GM18517 (cell line): Measurements from ENCODE around the gene DDRGK1.
A peak's percentile ranks its signal among the peaks of the same experiment; 100 is the strongest.

Experiments
- ATAC-seq: cut with Tn5 transposase; IDR thresholded peaks from one replicate; pipeline ENCODE4 v1.9.1; 2021; ENCODE audit warnings: mild to moderate bottlenecking, moderate library complexity; ENCODE audit not compliant: unreplicated experiment

The DDRGK1 gene

DNA sequence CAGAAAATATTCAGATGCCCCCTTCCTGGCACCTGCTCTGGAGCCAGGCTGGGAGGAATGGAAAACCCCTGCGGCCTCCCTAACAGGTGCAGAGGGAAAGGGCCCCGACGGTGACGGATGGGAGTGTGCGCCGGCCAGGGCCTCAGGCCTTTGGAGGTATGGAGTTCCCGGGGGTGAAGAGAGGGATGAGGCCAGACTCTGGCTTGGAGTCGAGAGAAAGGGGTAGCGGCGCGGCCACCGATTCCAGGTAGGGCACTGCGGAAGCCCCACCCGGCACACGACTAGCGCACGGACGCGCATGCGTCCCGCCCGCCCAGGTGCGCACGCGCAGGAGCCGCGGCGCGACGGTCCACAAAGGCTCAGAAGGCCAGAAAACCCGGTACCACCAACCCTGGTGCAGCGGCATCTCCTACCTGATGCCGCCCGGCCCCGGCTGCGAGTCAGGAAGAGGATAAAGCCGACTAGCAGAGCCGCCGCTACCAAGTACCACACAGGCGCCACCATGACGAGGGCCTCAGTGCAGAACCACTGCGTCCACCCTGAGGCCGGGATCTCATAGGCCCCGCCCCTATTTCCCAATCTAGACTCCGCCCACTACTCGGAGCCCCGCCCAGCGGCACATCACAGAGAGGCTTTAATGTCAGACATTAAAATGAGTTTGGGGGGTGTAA, at the start of gene DDRGK1:
TSS of gene DDRGK1 (minus strand) at position 559 of the 671 bp plus-strand sequence. CDS start at position 504, 55 bp downstream.
- peak; percentile 79 for ATAC-seq

DNA sequence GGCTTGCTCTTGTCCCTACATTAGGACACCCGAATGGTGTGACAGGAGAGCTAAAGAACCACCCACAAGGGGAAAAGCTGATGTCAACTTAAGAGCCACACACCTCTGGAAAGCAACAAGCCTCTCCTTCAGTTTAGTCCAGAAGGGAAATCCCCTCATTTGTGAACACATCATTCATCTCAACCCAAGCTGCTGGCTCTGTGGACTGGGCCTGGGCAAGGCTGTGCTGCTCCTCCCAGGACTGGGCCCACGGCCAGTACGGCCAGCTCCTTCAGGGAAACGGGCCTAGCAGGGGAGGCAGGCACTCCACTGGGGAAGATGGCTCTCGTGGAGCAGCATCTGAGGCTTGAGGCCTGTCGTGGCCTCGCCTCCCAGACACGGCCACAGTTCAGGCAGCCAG, 47.3 kb upstream of the DDRGK1 start:
- ATAC-seq: no peak

DNA sequence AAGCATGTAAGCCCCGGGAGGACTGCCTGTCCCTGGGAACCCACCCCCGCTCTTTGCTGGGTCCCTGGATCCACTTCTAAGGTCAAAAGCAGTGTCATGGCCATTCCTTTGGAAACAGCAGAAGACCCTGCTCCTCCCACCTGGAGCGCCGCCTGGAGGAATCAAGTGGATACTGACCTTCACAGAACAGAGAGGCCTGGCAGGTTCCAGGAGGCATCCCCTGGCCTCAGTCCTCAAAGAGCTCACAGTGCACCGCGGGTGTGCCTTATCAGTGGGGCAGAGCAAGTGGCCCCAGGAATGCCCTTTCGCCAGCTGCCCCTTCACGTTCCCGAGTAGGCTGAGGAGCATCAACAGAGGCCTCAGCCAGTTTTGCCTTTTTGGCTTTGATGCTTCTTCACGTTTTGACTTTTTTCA, 45.6 kb upstream of the DDRGK1 start:
- no peak for ATAC-seq

DNA sequence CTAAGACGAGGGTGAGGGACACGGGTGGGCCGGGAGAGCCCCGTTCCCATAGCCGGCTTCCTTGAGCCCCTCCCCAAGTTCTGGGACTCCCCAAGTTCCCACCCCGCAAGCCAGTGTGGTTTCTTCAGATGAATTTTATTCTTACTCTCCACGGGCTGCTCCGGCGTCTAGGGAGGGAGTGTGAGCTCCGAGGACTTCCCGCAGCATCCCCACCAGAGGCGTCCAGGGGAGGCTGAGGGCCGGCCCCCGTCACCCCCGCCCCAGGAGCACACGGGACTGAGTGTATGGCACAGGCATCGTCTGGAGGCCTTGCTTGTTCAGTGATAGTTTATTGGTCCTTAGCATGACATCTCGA, 44.5 kb upstream of the DDRGK1 start:
- no peak for ATAC-seq

DNA sequence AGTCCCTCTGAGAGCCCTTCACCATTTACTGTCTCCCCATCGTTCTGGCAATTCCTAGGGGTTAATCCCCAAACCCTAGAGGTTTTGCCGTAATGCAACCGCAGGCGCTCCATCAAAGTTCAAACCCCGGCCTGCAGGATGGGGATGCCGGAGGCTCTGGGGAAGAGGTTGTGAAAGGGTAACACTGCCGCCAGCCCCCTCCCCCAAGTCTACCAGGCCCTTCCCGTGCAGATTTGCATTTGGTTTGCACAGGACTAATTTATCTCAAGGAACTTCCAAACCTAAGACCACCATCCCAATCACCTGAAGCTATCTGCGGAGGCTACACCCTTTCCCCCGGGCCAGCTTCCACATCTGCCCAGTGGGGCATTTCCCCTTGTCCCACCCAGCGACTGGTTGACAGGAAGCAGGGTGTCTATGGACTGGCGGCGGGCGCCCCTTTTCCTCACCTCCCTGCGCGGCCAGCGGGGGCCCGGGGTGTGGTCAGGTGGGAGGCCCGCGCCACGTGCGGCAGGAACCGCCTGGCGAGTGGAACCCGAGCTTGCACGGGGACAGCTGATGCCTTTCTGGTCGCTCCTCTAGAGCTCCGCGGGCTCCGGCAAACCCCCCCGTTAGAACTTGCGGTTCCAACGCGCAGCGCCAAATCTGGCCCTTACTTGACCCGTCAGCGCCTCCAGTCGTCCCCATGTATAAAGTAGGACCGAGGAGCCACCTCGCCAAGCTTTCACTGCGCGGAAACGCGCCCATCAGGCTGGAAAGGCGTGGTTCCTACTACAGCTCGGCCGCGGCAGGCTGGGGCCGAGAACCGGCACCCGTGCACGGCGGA, 43.9 kb upstream of the DDRGK1 start:
- no peak for ATAC-seq

DNA sequence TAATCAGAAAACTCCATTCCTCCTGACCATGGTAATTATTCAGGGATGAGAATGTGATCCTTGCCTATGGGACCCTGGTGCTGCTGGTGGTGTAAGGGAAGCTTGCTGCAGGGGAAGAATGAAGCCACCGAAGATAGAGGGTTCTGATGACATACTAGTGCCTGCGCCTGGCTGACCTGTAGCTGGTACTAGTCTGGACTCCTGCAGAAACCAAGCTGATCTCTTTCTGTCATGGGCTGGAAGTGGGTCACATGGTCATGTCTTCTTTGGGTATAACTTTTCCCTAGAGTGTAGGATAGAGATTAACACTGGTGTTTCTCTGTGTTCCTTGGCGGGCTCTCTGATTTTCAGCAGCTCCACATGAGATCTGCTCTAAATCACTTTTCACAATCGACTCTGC, 43.2 kb upstream of the DDRGK1 start:
- ATAC-seq: no peak

DNA sequence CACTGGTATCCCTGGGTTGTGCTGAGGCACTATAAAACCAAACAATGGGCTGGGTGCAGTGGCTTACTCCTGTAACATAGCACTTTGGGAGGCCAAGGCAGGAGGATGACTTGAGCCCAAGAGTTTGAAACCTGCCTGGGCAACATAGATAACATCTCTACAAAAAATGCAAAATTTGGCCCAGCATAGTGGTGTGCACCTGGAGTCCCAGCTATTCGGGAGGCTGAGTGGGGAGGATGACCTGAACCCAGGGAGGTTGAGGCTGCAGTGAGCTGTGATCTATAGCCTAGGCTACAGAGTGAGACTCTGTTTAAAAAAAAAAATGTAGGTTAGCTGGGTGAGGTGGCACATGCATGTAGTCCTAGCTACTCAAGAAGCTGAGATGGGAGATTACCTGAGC, 42.2 kb upstream of the DDRGK1 start:
- no peak for ATAC-seq

DNA sequence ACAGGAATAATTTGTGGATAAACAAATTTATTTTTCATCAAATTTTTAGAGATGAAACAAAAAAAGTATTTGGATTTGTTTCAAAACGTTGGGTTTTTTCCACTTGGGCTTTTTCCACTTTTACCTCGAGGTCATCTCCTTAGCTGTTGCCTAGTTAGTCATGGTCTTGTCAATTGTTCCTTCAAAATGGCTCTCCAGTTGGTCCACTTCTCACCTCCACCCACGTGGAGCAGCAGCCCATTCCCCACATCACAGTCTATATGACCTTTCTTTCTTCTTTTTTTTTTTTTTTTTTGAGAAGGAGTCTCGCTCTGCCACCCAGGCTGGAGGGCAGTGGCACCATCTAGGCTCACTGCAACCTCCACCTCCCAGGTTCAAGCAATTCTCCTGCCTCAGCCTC, 41.2 kb upstream of the DDRGK1 start:
- no peak for ATAC-seq

DNA sequence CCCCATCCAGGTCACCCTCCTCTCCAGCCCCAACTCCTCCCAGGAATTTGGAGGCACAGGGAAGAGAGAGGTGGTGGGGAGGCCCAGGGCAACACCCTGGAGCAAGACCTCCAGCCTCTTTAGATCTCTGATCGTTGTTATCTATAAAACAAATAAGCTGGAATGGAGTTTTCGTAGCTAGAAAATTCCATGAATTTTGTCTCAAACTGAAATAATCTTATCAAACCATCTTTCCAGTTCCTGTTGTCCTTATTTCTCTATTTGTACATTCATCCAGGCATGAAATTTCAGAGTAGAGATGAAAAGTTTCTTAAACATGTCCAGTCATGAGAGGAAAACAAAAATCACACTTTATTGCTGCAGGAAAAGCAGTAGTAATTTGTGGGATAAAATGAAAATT, 40.7 kb upstream of the DDRGK1 start:
- ATAC-seq: no peak

DNA sequence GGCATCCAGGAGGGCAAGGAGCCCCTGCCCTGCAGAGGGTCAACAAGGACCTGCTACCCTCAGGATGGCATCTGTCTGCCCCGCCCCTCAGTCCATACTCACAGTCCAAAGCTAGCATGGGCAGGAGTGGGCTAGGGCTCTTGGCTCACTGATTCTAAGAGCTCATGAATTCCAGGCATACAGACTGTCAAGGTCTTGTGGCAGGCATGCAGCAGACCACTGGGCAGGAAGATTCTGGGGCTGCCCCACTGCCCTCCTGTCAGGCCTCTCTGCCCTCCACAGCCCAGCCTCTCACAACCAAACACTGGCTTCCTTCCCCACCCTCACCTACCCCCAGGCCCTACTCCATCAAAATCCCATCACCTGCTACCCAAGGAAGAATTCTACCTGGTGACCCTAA, 40.1 kb upstream of the DDRGK1 start:
- ATAC-seq: no peak

DNA sequence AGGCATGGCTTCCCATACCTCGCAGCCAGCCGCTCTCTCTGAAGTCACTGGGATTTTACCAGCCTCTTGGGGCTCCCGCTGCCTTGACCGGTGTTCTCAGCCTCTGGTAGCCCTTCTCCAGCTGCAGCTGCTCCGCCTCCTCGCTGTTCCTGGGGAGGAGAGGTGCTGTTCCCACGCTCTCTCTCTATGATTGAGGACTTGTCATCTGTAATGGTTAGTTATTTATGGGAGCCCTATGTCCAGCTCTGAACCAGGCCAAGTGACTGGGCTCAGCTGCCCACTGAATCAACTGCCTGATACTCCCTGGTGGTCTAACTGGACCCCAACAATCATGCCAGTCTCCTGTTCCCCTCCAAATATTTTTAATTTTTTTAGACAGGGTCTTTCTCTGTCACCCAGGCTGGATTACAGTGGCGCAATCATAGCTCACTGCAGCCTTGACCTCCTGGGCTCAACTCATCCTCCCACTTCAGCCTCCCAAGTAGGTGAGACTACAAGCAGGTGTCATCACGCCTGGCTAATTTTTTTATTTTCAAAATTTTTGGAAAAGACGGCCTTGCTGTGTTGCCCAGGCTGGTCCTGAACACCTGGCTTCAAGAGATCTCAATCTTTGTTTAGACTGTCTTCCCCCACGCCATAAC, 39.4 kb upstream of the DDRGK1 start:
- no peak for ATAC-seq

DNA sequence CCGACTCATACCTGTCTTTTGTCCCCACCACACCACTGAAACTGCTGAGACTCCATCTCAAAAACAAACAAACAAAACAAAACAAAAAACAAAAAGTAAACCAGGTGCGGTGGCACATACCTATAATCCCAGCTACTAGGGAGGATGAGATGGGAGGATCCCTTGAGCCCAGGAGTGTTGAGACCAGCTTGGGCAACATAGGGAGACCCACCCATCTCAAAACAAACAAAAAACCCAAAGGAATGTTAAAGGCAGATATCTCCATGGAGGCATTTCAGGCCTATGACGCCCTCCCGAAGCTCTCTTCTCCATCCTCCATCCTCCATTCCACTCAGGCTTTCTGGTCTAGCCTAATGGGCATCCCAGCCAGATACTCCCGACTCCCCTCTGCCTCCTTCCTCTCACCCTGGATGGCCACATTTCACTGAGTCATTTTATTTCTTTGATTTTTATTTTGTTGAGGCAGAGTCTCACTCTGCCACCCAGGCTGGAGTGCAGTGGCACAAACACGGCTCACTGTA, 37.8 kb upstream of the DDRGK1 start:
- no peak for ATAC-seq

DNA sequence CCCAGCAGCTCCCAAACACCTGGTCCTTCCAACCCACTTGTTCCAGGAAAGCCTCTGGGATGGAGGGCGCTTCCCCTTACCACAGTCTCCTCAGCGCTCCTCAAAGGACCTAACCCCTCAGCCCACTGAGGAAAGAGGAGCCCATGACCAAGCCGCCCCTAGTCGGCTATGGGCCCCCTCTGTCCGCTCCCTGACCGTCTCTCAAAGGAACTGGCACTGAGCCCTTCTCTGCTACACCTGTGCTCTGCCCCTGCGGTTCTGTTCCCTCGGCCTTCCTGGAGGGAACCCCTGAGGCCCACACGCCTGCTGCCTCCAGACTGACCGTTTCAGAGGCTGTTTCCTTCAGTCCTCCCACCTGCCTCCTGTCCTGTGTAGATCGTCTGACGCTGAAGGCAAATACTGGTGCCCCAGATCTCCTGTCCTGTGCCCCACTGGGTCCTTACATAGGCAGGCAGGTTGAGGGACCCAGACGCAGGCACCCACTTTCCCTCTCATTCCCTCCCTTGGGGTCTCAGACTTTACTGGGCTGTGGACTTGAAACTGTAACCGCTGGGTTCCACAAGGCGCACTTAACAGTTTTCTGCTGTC, 36.4 kb upstream of the DDRGK1 start:
- ATAC-seq: no peak

DNA sequence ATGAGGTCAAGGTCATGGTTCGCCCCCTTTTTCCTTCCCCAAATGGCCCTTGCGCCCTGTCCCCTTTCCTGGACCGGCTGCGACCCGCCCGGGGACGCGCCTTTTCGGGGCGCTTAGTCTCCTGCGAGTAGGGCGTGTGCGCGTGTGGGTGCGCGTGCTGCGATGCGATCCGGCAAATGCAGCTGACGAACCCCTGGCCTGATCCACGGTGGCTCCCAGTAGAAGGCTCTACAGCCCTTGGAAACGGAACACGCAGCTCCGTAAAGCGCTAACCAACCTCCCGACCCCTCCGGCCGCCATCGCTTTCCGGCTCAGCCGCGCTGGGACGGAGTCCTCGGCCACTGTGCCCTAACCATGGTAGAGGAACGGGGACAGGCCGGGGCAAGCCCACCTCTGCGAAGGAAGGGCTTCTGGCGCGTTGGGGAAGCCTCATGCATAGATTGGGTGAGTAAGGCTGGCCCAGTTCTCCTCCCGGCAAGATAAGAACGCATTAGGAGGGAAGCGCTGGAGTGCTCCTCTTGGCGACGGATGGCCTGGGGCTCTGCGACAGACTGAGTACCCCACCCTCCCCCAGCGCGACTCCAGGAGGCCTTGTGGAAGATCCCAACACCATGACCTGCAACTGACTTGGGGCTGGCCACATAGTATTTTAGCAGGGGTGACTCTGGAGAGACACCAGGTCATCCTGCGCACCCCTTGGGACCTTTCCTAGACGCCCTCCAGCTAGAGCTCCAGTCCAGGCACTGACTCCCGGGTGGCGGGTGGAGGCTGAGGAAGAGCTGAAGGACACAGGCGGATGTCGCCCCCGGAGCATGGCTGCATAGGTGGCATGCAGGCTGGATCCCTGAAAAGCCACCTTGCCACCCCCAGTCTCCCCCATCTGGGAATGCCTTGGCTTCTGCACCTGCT, 35.6 kb upstream of the DDRGK1 start:
- no peak for ATAC-seq

DNA sequence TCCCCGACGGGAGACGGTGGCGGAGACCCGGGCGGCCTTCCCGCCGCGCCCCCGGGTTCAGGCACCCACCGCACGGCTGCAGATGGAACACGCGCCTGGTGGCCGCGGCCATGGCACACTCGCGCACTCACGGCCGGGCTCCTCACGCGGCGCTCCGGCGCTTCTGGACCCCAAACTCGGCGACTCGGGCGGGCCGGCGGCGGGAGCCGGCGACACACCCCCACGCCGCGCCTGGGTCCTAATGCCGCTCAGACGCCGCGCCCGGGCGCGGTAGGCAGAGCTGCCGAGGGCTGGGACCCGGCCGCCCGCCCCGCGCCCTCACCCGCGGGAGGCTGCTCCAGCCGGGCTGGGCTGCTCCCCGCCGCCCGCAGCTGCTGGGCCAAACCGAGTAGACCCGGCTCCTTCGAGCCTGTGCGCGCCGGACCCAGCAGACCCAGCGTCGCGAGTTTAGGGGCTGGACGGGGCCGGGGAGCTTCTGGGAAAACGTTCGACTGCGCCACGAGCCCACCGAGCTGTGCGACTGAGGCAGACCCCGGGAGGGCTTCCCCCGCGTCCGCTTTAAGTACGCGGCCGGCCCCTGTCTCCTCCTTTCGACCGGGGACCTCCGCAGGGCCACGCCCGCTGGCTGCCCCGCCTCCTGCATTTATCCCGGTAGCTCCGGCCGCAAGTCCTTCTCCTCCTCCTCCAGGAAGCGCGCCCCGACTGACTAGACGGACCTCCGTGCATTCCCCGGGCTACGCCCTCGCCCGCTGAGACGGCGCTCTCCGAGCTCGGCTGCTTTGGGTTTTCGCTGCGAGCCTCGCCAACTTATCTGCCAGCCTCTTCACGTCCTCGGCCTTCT, 34.8 kb upstream of the DDRGK1 start, which contains the start of gene SLC4A11:
TSS of gene SLC4A11 (minus strand) at position 165 of the 841 bp plus-strand sequence. CDS start at position 112, 53 bp downstream.
- no peak for ATAC-seq

DNA sequence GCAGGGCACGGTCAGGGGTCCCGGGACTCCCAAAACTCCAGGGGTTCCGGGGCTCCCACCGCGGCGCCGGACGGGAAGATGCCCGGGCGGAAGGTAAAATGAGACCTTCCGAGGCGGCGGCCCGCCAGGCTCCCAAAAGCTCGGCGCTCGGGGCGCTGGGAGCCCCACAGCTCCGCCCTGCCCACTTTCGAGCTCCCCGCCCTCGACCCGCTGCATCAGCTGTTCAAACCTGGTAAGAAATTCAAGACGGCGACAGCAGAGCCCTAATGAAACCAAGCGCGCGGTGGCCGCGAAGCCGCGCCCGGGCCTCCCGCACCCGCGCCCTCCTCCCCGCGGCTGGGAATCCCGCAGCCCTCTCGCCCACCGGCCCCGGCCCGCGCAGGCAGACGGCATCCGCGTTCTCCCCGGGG, 34.1 kb upstream of the DDRGK1 start:
- no peak for ATAC-seq

DNA sequence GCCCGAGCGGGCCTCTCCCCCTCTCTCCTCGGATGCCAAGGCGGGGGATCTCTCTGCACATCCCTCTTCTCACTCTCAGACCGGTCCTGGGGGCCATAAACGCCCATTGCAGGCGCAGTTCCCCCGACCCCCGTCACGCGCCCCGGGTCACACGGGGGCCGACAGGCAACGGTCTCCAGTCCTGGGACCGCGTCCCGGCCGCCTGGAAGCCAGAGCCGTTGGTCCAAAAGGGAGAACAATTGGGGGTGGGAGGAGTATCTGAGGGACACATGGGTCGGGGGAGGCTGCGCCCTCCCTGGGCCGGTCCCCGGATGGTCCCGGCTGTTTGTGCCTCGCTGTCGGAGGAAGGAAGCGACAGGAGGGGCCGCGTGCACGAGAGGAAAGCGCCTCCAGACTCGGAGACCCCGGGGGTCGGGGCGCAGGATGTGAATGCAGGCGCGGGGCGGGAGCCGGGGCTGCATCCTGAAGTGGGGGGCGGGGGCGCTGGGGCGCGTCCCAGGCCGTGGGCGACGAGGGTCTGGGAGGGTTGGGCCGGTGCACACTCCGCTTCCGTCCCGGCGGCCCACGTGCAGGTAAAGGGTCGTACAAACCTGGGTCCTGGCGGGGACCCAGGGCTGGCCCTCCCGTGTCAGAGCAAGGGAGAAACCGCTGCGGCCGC, 33.6 kb upstream of the DDRGK1 start:
- ATAC-seq: no peak

DNA sequence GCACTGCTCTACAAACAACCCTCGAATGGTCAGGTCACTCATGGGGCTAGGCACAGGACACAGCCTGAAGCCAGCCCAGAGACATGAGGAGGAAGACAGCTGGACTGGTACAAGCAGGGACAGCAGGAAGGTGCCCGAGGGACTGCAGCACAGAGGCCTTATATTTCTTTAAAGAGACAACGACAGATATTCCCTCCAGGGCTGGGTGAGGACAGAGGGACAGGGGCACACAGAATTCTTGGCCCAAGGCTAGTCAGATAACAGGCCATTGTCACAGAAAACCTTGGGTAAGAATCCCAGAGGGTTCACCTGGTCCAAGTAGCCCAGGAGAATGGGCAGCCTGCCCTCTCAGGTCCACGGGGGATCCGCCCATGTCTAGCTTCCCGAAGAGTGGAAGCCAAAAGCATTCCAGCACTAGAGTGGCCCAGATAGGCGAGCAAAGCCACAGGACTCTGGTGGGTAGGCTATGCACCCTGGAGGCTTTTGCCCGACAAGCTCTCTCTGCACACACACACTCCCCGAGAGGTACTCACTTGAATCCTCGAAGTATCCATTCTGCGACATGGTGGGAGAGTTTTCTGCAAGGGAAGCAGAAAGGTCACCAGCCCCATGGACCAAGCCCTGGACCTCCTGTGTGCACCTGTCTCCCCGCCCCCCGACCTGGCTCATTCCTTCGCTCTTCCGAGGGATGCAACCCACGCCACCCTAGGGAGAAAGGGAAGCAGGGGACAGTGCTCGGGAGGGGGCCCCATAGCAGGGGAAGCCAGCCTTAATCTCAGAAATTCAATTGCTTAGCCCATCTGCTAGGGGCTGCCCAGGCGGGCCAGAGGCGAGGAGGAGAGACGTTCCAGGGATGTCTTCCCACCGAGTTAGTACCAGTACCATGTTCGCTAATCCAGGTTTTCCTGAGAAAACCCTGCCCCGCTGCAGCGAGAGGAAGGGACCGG, 32.8 kb upstream of the DDRGK1 start:
- no peak for ATAC-seq
